Osteocyte (in vitro differentiated cells): Measurements from ENCODE around the gene MCF2L2. TPM values are rescaled to one million over a fixed set of nuclear protein-coding genes. Genes with fewer than 3 reads are reported as not detected.

Experiments
- DNase-seq: peaks from one replicate; pipeline ENCODE4 v3.0.0; 2021; ENCODE audit warnings: mixed read lengths; ENCODE audit not compliant: unreplicated experiment; ENCODE audit errors: extremely low spot score
- H3K27ac Mint-ChIP-seq: one replicate; pipeline ENCODE4 v1.8.0; 2021; ENCODE audit warnings: mild to moderate bottlenecking, mixed read lengths; ENCODE audit not compliant: unreplicated experiment
- H3K27me3 Mint-ChIP-seq: one replicate; pipeline ENCODE4 v1.8.0; 2021; ENCODE audit warnings: mixed read lengths; ENCODE audit not compliant: unreplicated experiment
- H3K36me3 Mint-ChIP-seq: one replicate; pipeline ENCODE4 v1.8.0; 2021; ENCODE audit warnings: mixed read lengths; ENCODE audit not compliant: unreplicated experiment
- H3K4me1 Mint-ChIP-seq: one replicate; pipeline ENCODE4 v1.8.0; 2021; ENCODE audit warnings: mixed read lengths; ENCODE audit not compliant: unreplicated experiment
- H3K4me3 Mint-ChIP-seq: one replicate; pipeline ENCODE4 v1.8.0; 2021; ENCODE audit warnings: mild to moderate bottlenecking, moderate library complexity, mixed read lengths; ENCODE audit not compliant: unreplicated experiment
- H3K9me3 Mint-ChIP-seq: one replicate; pipeline ENCODE4 v1.8.0; 2021; ENCODE audit warnings: mixed read lengths; ENCODE audit not compliant: unreplicated experiment
- total RNA-seq: library from RNA; stranded (reverse); gene quantifications from 2 replicates; pipeline ENCODE4 v1.2.1, GENCODE V29; 2021
- TF ChIP-seq, protein P1 (sequence below): fragments of 200-600 bp; sonication (generic); IDR thresholded peaks from 2 replicates; pipeline ENCODE4 v1.5.0; 2021; ENCODE audit warnings: antibody characterized with exemption, mild to moderate bottlenecking, moderate library complexity

The MCF2L2 gene
- total RNA-seq, 1 donor from 2014 or later = 1.7 TPM

DNA sequence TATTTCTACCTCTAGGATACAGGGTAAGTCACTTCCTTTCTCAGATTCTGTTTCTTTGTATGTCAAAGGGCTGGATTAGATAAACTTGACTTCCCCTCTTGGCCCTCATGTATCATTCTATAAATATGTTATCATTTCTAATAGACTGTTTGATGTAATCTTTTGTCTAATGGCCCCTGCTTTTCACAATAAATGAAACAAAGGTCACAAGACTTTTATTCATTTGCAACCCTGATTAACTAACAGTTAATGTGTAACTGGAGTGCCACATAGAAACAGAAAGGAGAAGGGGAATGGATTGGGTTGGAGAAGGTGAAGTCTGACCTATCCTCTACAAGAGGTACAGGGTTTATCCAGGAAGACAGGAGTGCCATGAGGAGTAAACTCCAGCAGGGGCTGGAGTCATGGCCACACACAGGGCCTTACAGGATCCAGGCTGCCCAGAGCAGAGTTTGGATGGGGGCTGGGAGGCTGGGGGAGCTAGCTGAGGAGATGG is 183.4 kb downstream of the MCF2L2 start:
- peaks cover 4% of the 10 kb centered on the region for H3K27me3 Mint-ChIP-seq
- no peak overlapping the region for H3K4me3 Mint-ChIP-seq
- TF ChIP-seq, protein P1, sequence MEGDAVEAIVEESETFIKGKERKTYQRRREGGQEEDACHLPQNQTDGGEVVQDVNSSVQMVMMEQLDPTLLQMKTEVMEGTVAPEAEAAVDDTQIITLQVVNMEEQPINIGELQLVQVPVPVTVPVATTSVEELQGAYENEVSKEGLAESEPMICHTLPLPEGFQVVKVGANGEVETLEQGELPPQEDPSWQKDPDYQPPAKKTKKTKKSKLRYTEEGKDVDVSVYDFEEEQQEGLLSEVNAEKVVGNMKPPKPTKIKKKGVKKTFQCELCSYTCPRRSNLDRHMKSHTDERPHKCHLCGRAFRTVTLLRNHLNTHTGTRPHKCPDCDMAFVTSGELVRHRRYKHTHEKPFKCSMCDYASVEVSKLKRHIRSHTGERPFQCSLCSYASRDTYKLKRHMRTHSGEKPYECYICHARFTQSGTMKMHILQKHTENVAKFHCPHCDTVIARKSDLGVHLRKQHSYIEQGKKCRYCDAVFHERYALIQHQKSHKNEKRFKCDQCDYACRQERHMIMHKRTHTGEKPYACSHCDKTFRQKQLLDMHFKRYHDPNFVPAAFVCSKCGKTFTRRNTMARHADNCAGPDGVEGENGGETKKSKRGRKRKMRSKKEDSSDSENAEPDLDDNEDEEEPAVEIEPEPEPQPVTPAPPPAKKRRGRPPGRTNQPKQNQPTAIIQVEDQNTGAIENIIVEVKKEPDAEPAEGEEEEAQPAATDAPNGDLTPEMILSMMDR = no peak
- H3K4me1 Mint-ChIP-seq = peaks cover 7% of the 10 kb centered on the region
- H3K36me3 Mint-ChIP-seq = peaks cover 6% of the 10 kb centered on the region
- peaks cover 6% of the 10 kb centered on the region for H3K9me3 Mint-ChIP-seq
- no peak for DNase-seq
- H3K27ac Mint-ChIP-seq = no peak overlapping the region

DNA sequence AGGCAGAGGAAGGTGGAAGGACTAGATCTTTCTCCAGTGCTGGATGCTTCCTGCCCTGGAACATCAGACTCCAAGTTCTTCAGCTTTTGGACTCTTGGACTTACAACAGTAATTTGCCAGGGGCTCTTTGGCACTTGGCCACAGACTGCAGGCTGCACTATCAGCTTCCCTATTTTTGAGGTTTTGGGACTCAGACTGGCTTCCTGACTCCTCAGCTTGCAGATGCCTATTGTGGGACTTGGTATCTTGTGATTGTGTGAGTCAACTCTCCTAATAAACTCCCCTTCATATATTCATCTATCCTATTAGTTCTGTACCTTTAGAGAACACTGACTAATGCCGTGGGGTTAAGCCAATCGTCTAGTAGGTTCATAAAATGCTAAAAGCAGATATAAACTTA is 184.2 kb downstream of the MCF2L2 start:
- Mint-ChIP-seq H3K4me3 (no peak overlapping the region), H3K4me1 (peaks cover 7% of the 10 kb centered on the region)

DNA sequence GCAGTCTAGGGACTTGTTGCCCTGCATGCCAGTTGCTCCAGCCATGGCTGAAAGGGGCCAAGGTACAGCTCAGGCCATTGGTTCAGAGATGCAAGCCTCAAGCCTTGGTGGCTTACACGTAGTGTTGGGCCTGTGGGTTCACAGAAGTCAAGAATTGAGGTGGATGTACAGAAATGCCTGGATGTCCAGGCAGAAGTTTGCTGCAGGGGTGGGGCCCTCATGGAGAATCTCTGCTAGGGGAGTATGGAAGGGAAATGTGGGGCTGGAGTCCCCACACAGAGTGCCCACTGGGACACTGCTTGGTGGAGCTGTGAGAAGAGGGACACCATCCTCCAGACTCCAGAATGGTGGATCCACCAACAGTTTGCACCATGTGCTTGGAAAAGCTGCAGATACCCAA is 186.0 kb downstream of the MCF2L2 start:
- DNase-seq = no peak
- H3K27me3 Mint-ChIP-seq = peaks cover 12% of the 10 kb centered on the region
- TF ChIP-seq, protein P1 = no peak
- peaks cover 6% of the 10 kb centered on the region for H3K9me3 Mint-ChIP-seq
- H3K27ac Mint-ChIP-seq = no peak overlapping the region
- no peak overlapping the region for H3K4me3 Mint-ChIP-seq
- H3K36me3 Mint-ChIP-seq = peaks cover 6% of the 10 kb centered on the region
- H3K4me1 Mint-ChIP-seq = peaks cover 7% of the 10 kb centered on the region

More for the DNA sequence above, 184.2 kb downstream of the MCF2L2 start:
- DNase-seq = no peak
- Mint-ChIP-seq H3K27me3 (peaks cover 12% of the 10 kb centered on the region), H3K27ac (no peak overlapping the region), H3K36me3 (peaks cover 6% of the 10 kb centered on the region), H3K9me3 (peaks cover 6% of the 10 kb centered on the region)
- TF ChIP-seq, protein P1 = no peak

DNA sequence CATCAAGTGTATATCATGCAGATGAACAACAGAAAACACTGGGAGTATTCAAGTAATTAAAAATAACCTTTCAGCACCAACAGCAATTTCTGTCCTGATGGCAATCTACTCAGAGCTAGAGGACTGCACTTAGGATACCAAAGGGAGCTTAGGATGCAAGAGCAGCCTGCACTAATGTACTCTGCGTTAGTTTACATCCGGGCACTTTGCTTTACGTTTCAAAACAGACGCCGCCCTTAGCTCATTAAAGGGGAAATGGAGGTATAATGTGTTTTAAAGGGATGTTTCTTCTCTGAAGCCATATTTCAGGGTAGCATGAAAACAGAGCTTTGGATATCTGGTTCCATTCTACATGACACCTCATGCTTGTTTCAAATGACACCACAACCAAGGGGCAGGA is 189.4 kb downstream of the MCF2L2 start:
- peaks cover 12% of the 10 kb centered on the region for H3K27me3 Mint-ChIP-seq
- no peak overlapping the region for H3K4me3 Mint-ChIP-seq
- H3K36me3 Mint-ChIP-seq = peaks cover 6% of the 10 kb centered on the region
- H3K4me1 Mint-ChIP-seq = no peaks in the 10 kb centered on the region
- TF ChIP-seq, protein P1 = no peak
- H3K9me3 Mint-ChIP-seq = peaks cover 6% of the 10 kb centered on the region
- no peak overlapping the region for H3K27ac Mint-ChIP-seq
- DNase-seq = peak; percentile 13

DNA sequence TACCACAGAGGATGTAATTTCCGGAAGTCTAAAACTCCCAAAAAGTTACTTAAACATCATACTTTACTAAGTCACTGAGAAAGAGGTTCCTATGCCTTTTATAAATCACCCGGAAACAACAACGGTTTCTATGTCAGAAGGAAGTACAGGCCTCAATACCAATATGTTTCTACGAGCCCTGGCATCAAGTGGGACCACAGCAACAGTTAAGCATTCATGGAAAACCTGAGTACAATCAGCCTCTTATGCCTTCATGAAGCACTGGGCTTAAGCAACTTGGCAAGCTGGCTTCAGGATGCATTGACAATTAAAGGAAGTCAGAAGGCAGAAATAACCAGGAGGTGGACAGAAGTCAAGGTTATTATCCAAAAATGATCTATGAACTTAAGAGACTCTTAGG is 194.5 kb downstream of the MCF2L2 start:
- DNase-seq = no peak

More for the DNA sequence above, 194.5 kb downstream of the MCF2L2 start:
- peaks cover 11% of the 10 kb centered on the region for H3K27me3 Mint-ChIP-seq
- H3K36me3 Mint-ChIP-seq = no peaks in the 10 kb centered on the region
- H3K27ac Mint-ChIP-seq = no peak overlapping the region
- H3K4me1 Mint-ChIP-seq = no peaks in the 10 kb centered on the region
- H3K4me3 Mint-ChIP-seq = no peak overlapping the region
- no peaks in the 10 kb centered on the region for H3K9me3 Mint-ChIP-seq
- TF ChIP-seq, protein P1 = no peak
